CMK (cell line): ENCODE measurements around the gene FANCC.

ENCODE experiments used
- DNase-seq: peaks from one replicate; pipeline ENCODE4 v3.0.0-alpha.2; 2010; ENCODE audit warnings: low read depth

Gene FANCC

DNA sequence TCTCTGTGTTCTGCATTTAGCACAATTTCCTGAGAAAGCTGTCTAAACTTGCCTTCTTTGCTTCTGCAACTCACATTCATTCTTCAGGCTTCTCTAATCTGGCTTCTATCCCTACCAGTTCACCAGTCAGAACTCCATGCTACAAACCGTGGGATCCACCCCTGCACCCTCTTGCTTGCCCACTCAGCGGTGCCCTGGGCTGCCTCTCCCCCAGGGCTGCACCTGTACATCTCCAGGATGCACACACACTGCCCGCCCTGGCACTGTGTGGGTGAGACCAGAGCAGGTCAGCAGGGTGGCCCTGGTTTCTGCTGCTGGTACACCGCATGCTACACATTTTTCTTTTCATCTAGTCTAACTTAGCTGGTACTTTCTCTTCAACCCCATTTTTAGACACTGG is 127.1 kb downstream of the FANCC start:
- DNase-seq, result no peak

DNA sequence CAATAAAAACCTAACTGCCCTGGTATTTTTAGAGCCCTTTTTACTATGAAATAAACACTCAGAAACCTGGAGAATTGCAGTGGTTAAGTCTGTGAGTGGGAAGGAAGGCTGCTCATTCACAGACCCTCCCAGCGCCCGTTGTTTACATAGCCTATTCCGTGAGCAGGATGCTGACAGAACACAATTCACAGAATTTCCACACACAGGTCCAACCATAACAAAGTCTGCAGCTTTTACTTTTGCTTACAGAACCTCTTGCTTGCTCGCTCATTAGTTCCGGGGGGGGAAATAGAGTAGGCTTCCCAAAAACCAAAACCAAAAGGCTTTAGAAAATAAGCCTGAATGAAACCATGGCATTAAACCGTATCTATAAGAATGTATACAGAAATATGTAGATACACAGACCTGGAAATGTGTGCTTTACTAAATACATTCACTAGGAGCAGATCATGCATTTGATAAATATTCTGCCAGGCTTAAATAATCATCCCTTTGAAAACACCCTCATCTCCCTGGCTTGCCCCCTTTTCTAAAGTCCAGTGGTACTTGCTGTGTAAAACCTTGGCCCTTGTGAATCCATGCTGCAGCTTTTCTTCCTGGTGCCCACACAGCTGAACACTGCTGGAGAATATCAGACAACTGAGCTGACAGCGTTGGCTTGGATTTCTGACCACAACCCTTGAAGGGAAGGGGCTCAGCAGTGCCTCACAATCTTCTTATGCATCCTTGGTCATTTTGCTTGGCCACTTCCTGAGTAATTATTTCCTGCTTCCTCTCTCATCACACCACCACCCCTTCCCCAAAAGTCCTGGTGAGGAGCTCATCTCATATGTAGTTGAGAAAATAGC is 128.0 kb downstream of the FANCC start:
- DNase-seq, result peak; percentile 49

DNA sequence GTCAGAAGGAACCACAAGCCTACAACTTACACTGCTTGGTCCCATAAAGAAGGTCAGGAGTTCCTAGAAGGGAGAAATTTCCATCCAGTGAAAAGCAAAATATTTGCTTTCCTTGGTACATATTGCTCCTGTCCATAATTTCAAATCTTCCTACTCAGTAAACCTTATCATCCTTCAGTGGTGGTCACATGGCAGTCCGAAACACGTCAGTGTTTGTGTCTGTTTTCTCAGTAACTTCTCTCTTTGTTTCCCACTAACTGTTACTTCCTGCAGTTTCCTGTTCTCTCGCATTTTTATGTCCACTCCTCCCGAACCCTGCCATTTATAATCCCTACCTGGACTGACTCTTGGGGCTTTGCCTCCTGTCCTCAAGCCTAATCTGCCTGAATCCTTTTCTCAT is 129.1 kb downstream of the FANCC start:
- no peak for DNase-seq

DNA sequence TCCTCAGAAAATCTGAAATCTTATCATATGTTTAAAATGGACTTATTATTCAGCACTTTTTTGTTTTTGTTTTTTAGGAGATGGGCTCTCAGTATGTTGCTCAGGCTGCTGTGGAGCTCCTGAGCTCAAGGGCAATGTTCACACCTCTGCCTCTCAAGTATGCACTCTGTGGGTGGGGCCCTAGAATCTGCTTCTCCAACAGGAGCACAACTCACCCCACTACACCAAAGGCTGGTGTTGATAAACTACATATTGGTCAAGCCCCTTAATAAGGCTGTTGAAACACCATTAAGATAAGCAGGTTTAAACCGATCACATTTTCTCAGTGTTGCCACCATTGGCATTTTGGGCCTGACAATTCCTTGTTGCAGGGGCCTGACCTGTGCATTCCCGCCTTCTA is 131.6 kb downstream of the FANCC start:
- no peak for DNase-seq

DNA sequence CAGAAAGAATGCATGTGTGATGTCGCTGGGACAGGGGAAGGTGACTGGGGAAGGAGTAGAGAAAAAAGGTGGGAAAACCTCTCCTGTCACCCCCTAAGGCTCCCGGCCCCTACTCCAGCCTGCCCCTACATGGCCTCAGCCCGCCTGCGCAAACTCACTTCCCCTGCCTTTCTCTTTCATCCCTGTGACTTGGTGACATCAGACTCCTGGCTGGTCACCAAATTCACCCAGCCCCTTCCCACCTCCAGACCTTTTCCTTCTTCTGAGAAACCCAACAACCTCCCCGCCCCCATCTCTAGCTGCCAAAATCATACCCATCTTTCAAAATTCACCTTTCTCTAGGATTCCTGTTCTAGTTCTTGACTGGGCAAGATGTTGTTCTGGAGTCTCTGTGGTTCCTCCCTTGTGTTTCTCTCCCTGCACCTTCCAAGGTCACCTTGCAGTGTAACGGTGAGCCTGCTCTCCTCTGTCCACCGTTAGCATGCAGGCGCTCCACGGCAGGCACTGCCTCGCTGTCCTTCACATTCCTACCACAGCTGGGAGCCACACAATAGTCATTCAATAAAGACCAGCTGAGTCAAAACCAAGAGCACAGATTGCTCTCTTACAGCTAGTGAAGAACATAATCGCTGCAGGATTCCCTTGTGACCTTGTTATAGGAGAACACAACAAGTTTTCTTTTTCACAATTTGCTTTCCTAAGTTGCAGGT is 134.5 kb downstream of the FANCC start:
- DNase-seq, result no peak

GRCh38 chr9:95181835-95182234 is 135.7 kb downstream of the FANCC start:
- DNase-seq, result no peak

DNA sequence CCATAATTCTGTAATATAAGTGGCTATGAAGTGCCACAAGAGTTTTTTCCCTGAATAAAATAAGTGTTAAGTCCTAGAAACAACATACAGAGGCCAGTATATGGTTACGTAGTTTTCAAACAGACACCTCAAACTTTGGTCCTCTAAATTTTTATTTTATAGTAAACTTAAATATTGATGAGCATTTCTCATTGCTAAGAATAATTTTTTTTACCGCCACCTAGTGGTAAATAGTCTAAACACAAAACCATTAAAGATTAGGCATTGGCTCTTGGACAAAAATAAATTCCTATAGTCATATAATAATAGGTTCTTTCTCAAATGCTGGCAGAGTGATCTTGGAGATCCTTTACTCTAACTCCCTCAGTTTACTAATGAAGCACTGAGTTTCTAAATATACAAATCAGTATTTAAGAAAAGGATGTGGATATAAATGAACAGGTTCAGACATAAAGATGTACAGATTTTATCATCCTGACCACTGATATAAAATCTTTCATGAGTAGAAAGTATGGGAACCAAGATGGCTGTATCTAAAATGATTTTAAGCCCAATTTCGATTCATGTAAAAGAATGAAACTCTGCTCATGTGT is 136.2 kb downstream of the FANCC start:
- DNase-seq, result no peak

DNA sequence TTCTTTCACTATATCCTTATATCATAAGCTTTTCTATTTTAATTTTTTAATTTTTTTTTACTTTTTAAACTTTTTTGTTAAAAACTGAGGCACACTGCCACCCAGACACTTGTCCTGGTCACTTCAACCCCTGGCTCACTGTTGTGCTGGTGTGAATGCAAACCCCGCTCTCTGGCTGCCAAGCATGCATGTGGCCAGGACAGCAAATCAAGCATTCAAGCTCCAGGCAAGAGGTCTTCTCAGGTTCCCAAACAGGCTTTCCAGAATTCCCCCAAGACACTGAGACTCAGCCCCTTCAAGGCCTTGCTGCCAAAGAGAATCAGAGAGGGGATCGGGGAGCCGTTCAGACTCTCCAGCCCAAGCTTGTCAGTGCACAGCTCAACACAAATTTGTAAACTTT is 139.9 kb downstream of the FANCC start:
- DNase-seq, result no peak

- no peak for DNase-seq
Measured at GRCh38 chr9:95176755-95177319, 140.7 kb downstream of the FANCC start.

DNA sequence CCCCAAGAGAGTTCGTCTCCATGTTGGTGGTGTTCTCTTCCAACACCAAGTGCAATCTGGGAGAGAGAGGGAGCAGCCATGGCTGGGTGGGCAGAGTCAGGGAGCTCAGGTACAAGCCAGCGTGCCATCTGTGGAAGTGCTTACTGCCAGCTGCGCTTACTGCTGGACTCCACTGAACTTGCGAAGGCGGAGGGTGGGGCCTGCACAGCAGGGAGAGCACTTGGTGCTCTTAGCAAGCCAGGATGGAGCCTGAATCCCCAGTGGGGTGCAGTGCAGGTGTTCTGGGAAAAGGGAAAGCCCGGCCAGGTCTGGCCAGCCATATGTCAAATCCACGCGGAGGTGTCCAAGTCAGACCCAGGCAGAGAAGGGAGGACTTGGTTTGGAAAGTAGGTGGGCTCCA is 142.0 kb downstream of the FANCC start:
- DNase-seq, result no peak

DNA sequence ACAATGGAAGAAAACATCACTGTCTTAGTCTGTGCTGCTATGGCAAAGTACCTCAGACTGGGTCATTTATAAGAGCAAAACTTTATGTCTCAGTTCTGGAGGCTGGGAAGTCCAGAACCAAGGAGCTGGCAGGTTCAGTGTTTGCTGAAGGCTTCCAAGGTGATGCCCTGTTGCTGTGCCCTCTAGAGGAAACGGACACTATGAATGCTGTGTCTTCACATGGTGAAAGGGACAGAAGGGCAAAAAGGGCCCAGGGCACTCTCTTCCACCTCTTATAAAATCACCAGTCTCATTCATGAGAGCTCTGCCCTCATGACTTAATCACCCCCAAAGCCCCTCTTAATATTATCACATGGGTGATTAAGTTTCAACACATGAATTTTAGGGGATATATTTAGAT is 143.5 kb downstream of the FANCC start:
- DNase-seq, result no peak

- DNase-seq, result no peak
Measured at GRCh38 chr9:95171596-95171995, 145.9 kb downstream of the FANCC start.

DNA sequence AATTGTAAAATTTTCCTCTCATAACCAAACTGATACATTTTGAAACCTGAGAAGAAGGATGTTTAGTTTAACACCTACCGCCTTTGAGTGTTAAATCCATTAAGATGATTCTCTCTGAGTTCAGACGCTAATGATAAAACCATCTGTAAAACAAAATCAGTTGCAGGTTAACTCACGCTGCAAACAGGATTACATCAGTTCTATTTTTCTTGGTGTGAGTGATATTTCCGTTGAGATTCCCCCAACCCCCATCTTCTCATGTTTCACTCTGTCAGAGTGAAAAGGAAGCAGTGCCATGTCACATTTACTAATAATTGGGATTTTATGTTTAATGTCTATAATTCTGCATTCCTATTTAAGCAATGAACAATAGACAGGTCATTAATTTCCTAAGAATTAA is 146.5 kb downstream of the FANCC start:
- no peak for DNase-seq

DNA sequence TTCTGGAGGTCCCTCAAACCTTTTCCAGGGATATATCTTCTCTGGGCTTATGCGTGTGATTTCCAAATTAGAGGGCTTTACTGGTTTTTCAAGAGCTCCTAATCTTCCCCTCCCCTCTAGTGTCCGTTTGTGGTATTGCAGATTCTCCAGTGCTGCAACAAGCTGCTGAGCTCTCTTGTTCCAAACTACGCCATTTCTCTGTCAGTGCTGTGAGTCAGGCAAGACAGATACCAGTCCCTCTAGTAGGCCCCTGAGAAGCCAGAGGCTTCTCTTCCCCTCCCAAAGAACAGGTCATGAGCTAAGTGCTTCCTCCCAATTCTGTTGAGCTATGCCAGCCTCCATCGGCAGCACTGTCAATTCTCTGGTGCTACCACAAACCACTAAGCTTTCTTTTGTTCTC is 149.5 kb downstream of the FANCC start:
- peak; percentile 61 for DNase-seq

GRCh38 chr9:95165004-95165403 is 152.5 kb downstream of the FANCC start:
- no peak for DNase-seq

DNA sequence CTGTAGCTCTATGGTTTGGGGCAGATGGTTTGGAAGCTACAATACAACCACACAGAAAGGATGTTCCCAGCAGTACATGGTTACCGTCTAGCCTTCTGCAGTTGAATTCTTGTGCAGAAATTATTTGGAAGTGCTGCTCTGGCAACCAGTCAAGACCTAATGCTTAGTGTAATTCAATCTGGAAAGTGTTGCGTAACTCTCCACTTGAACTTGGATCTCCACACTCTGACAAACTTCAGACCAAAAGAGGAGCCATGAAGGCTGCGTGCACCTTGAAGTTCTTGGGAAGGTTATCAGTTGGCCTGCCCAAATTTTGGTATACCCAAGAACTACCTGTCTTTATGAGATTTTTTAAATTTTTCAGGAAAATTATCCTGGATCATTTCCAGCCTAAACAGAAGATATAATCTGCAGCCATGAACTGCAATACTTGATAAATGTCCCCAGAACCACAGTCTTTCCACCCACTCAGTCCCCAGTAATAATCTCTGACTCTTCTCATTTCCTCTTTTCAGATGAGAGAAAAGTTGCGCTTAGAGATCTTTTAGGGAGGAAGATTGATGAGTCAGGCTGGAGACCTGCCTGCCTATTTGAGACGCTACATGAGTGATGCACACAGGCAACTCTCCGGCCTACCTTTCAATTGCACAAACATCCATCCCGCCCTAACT is 159.9 kb downstream of the FANCC start:
- no peak for DNase-seq

DNA sequence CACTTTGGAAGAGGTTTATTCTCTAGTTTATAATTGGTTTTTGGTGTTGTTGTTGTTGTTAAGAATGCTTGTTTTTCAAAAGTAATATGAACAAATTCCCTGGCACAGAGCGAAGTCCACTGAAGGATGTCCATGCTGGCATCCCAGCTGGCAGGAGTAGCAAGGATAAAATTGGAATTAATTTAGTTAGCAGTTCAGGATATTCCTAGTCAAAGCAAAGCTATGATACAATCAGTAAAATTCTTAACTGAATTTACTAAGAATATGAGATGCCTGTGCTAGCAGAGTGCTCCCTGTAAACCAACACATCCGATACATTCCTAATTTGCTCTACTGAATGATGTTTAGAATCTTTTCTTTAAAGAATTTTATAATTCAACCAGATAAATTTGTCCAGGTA is 161.4 kb downstream of the FANCC start:
- DNase-seq, result no peak

DNA sequence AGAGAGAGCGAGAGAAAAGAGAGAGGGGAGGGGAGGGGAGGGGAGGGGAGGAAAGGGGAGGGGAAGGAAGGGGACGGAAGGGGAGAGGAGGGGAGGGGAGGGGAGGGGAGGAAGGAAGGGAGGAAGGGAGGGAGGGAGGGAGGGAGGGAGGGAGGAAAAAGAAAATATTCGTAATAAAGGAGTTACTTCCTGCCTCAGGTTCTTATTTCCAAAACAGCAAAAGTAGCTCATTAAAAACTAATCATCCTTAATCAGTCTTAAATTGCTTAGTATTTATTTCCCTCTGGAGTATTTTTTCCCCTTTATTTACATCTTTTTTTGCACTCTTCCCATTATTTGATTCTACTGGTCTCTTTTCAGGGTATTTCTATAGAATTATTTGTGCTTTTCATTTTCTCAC is 162.3 kb downstream of the FANCC start:
- DNase-seq, result no peak

GRCh38 chr9:95150903-95151302 is 166.6 kb downstream of the FANCC start:
- no peak for DNase-seq

- no peak for DNase-seq
Measured at GRCh38 chr9:95148208-95148520, 169.3 kb downstream of the FANCC start.

DNA sequence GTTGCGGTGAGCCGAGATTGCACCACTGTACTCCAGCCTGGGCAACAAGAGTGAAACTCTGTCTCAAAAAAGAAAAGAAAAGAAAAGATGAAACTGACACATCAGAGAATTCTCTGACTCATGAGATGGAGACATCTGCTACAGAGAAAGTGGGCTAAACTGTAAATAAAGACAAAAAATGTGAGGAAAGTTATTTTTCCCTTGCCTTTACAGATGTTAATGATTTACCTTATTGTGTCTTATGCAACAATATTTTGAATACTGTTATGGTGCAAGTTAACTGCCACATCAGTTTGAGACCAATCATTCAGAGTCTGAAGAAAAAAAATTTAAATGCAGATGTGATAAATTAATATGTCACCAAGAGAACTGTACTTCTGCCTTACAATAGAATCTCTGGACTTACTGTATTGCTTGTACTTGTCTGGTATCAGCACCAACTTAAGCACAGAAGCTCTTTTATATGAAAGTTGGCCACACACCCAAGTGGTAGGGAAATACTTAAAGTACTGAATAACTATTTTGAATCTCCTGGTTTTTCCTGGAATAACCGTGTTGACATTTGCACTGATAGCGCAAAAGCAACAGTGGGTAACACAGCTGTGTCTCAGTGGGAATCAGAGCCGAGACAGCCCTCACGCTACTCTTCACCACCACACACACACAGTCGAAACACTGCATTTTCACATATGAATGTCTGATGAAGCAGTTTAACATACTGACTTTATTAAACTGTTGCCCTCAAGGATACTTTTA is 169.9 kb downstream of the FANCC start:
- no peak for DNase-seq
